ENCODE results near the gene BCL2L1. TPM values are rescaled to one million over a fixed set of nuclear protein-coding genes. Genes with fewer than 3 reads are reported as not detected.

BCL2L1 gene
- total RNA-seq, 1 donor from 2014 or later: 126 TPM

DNA sequence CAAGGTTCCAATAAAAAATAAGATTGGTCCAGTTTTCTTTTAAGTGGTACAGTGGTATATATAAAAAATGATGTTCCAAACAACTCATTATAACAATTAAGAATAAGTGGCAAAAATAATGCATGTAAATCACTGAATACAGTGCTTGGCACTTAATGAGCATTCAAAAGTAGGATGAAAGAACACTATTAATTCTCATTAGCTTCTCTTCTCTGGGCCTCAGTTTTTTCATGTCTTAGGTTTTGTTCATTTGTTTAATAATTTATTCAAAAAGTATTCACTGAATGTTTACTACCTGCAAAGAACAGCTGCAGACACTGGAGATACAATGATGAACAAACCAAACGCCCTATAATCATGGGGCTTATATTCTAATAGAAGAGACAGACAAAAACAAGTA, 21.1 kb downstream of the BCL2L1 start:
- intact Hi-C loops (cut with DNase I): no loop called here
- Histone ChIP-seq H3K27ac (peak overlapping the region; percentile 85), H3K4me3 (no peak overlapping the region), H3K4me1 (peaks cover 94% of the 10 kb centered on the region), H3K36me3 (peaks cover 28% of the 10 kb centered on the region), H3K27me3 (ENCODE audit: low read depth) (no peaks in the 10 kb centered on the region), H3K9me3 (no peaks in the 10 kb centered on the region)
- ATAC-seq (no peak), DNase-seq (no peak)
- TF ChIP-seq, protein P1, sequence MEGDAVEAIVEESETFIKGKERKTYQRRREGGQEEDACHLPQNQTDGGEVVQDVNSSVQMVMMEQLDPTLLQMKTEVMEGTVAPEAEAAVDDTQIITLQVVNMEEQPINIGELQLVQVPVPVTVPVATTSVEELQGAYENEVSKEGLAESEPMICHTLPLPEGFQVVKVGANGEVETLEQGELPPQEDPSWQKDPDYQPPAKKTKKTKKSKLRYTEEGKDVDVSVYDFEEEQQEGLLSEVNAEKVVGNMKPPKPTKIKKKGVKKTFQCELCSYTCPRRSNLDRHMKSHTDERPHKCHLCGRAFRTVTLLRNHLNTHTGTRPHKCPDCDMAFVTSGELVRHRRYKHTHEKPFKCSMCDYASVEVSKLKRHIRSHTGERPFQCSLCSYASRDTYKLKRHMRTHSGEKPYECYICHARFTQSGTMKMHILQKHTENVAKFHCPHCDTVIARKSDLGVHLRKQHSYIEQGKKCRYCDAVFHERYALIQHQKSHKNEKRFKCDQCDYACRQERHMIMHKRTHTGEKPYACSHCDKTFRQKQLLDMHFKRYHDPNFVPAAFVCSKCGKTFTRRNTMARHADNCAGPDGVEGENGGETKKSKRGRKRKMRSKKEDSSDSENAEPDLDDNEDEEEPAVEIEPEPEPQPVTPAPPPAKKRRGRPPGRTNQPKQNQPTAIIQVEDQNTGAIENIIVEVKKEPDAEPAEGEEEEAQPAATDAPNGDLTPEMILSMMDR (IDR thresholded peaks at IDR 0.05): no peak

DNA sequence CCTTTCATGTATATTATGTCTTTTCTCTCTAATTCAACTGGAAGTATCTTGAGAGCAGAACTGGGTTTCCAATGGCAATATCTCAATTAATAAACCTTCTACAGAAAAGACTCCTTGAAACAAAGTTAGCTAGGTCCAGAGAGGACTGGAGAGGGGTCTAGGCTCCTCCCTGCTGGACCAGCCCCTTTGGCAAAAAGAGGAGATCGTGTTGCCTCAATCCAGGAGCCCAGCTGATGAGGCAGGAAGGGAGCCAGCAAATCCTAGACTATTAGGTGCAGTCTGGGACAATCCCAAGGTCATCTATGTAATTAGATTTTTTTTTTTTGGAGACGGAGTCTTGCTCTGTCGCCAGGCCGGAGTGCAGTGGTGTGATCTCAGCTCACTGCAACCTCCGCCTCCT, 21.9 kb downstream of the BCL2L1 start:
- peaks cover 26% of the 10 kb centered on the region for H3K36me3 ChIP-seq
- no peaks in the 10 kb centered on the region for H3K9me3 ChIP-seq
- no peak for DNase-seq
- intact Hi-C loops (cut with DNase I): no loop called here
- no peaks in the 10 kb centered on the region for H3K27me3 ChIP-seq (ENCODE audit: low read depth)
- H3K4me1 ChIP-seq: peaks cover 94% of the 10 kb centered on the region
- TF ChIP-seq, protein P1 (IDR thresholded peaks at IDR 0.05): no peak
- no peak overlapping the region for H3K4me3 ChIP-seq
- peak overlapping the region; percentile 85 for H3K27ac ChIP-seq
- no peak for ATAC-seq

DNA sequence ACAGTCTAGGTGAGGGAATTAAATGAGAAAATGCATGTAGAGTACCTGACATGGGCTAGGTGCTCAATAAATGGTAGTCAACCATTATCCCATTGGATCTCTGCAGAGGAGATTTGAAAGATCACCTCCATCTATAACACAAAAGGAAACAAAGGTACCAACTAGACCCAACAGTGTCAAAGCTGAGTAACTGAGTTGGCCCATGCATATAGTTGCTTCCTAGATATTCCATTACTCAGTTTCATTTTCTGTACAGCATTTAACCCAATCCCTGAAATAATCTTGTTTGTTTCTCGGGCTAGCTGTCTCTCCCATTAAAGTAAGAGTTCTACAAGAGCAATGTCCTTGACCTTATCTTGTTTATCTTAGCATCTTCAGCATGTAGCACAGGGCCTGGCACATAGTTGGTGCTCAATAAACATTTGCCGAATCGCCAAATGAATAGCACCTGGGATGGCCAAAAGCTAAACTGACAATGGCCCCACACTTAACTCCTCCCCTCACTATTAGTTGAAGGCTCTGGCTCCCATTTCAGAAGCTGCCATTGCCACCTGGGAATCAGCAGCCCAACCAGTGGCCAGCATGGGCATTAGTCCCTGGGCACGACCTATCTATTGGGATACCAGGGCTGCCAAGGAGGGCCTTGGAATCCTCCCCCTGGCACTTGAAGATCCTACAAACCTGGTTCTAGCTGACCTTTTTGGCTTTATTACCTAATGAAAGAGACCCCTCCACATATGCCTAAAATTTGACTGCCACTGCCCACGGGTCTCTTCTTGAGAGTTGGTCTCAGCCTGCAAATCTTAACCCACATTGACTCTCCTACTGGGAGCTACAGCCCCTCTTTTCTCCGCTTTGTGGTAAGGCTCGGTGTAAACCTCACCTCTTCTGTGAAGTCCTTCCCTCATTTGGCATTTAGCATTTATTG, 22.6 kb downstream of the BCL2L1 start:
- Histone ChIP-seq H3K36me3 (peaks cover 26% of the 10 kb centered on the region), H3K4me1 (peaks cover 94% of the 10 kb centered on the region), H3K4me3 (no peak overlapping the region), H3K9me3 (no peaks in the 10 kb centered on the region), H3K27ac (peak overlapping the region; percentile 85), H3K27me3 (ENCODE audit: low read depth) (no peaks in the 10 kb centered on the region)
- TF ChIP-seq, protein P1 (IDR thresholded peaks at IDR 0.05): no peak
- ATAC-seq (no peak), DNase-seq (no peak)
- intact Hi-C loops (cut with DNase I): no loop called here

DNA sequence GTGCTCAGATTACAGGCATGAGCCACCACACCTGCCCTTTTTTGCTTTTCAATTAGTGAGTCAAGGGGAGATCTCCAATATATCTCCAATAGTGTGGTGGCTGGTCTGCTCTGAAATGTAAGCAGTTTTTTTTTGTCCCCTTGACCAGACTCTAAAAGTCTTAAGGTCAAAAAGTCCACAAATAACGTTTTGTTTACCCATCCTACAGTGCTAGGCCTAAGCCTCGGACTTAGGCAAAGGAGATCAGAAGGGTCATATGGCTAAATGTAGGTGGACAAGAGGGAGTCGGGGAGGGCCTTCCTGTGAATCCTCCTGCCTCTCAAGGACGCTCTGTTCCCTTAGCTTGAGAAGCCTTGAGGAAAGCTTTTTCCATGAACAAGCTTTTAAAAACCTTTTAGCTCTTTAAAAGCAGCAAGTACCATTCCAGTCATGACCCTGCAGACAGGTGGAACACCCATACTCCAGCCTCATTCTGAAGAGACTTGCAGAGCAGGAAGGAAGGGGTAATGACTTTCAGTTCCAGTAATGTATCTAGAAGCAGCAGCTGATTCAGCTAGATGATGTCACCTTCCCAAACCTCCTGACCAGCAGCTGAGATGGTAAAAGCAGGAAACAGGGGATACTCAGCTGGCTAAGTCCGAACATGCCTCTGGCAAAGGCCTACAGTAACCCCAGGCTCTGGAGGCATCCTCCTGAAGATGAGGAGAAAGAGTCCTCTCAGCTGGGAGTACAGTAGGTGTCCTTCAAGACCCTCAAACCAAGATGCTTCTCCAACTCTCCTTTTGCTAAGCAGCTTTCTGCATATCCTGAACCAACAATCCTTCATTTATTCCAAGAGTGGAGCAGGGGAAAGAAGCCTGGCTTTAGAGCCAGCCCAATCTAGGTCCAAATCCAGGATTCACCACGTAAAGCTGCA, 23.6 kb downstream of the BCL2L1 start:
- H3K9me3 ChIP-seq: no peaks in the 10 kb centered on the region
- peak; percentile 93 to 94 for ATAC-seq
- H3K36me3 ChIP-seq: peaks cover 24% of the 10 kb centered on the region
- no peaks in the 10 kb centered on the region for H3K27me3 ChIP-seq (ENCODE audit: low read depth)
- no peak overlapping the region for H3K4me3 ChIP-seq
- TF ChIP-seq, protein P1 (IDR thresholded peaks at IDR 0.05): no peak
- intact Hi-C loops (cut with DNase I): no loop called here
- H3K27ac ChIP-seq: peak overlapping the region; percentile 85
- peaks cover 94% of the 10 kb centered on the region for H3K4me1 ChIP-seq
- DNase-seq: peak; percentile 55

DNA sequence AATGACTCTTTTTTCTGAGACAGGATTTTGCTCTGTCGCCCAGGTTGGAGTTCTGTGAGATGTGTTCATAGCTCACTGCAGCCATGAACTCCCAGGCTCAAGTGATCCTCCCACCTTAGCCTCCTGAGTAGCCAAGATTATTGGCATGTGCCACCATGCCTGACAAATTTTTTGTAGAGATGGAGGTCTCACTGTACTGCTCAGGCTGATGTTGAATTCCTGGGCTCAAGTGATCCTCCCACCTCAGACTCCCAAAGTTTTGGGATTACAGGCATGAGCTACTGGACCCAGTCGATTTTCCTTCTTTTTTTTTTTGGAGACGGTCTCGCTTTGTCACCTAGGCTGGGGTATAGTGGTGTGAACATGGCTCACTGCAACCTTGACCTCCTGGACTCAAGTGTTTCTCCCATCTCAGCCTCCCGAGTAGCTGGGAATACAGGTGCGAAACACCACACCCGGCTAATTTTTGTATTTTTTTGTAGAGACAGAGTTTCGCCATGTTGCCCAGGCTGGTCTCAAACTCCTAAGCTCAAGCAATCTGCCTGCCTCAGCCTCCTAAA, 24.3 kb downstream of the BCL2L1 start:
- Histone ChIP-seq H3K4me1 (peaks cover 98% of the 10 kb centered on the region), H3K9me3 (no peaks in the 10 kb centered on the region), H3K36me3 (peaks cover 29% of the 10 kb centered on the region), H3K27ac (peak overlapping the region; percentile 85), H3K4me3 (no peak overlapping the region), H3K27me3 (ENCODE audit: low read depth) (no peaks in the 10 kb centered on the region)
- TF ChIP-seq, protein P1 (IDR thresholded peaks at IDR 0.05): no peak
- DNase-seq (no peak), ATAC-seq (no peak)
- intact Hi-C loops (cut with DNase I): no loop called here
